OCI-LY1 (cell line): ENCODE results near the gene POLDIP3.

ENCODE experiments used
- CTCF ChIP-seq: fragments of 200-600 bp; sonication (generic), shearing (Covaris generic); IDR thresholded peaks from 2 replicates; pipeline ENCODE4 v1.5.1; 2017; ENCODE audit warnings: mild to moderate bottlenecking, antibody characterized with exemption, low read length, moderate library complexity, mixed read lengths
- EZH2 ChIP-seq: fragments of 200-600 bp; sonication (generic), shearing (Covaris generic); IDR thresholded peaks from 2 replicates; pipeline ENCODE4 v1.8.0; 2017; ENCODE audit warnings: borderline replicate concordance, mixed run types, mild to moderate bottlenecking, antibody characterized with exemption, low read length, moderate library complexity, mixed read lengths

- TF ChIP-seq CTCF (no peak), EZH2 (no peak)
Observed at GRCh38 chr22:42654436-42655073, 39.9 kb upstream of the POLDIP3 start.
